ENCODE measurements around the gene BTLA. TPM values are rescaled to one million over a fixed set of nuclear protein-coding genes. Genes with fewer than 3 reads are reported as not detected.

The BTLA gene
- total RNA-seq, 1 experiment from 2014 or later: not detected

DNA sequence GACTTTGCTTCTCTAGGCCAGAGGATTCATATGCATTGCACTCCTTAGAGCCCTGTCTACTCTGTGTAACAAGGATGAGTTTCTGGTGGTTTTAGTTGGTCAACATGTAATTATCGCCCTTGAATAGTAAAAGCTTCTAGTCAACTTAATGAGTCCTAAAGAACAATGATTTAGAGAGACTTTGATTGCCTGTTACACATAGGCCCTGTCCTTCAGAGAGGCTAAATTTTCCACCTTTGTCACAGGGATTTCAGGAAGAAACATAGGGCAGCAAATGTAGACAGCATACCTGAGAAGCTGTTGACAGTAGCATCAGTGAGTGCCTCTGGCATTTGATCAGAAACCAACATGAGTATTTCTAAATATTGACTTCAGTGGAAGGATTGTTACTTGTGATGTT is 7.1 kb downstream of the BTLA start:
- no peak overlapping the region for H3K4me3 ChIP-seq (ENCODE audit: low read length)
- no peak overlapping the region for H3K4me2 ChIP-seq (ENCODE audit: low read length)
- ChIA-PET CTCF (no interaction called here), POLR2A (ENCODE audit: unreplicated experiment) (no interaction called here)
- DNase-seq (no peak), ATAC-seq (no peak)
- no peak overlapping the region for H3K27ac ChIP-seq (ENCODE audit: low read length)
- no peak for TF ChIP-seq EZH2phosphoT487 (IDR thresholded peaks at IDR 0.05; ENCODE audit: borderline replicate concordance, low read length)
- TF ChIP-seq EZH2 (IDR thresholded peaks at IDR 0.05; ENCODE audit: low read length, unreplicated experiment): no peak
- no peak for TF ChIP-seq CTCF (conservative IDR thresholded peaks at IDR 0.05; ENCODE audit: low read depth, low read length)
- H3F3A ChIP-seq (ENCODE audit: low read length, unreplicated experiment): no peaks in the 10 kb centered on the region
- H3K36me3 ChIP-seq (ENCODE audit: low read depth, low read length): no peaks in the 10 kb centered on the region
- intact Hi-C loops (cut with micrococcal nuclease): no loop called here
- no peaks in the 10 kb centered on the region for H3K9me2 ChIP-seq (replicated peaks; ENCODE audit: low read length)
- H3K27me3 ChIP-seq (ENCODE audit: low read length): peaks cover 41% of the 10 kb centered on the region
- H3K4me1 ChIP-seq (ENCODE audit: insufficient read depth, low read length): no peaks in the 10 kb centered on the region
- no TSS peak for BruUV-seq (replicated peaks)
- H4K20me1 ChIP-seq (ENCODE audit: low read length): no peaks in the 10 kb centered on the region
- H3K9me3 ChIP-seq (ENCODE audit: low read length): no peaks in the 10 kb centered on the region
- H2AFZ ChIP-seq (ENCODE audit: low read length): no peak overlapping the region
- no peaks in the 10 kb centered on the region for H3K79me2 ChIP-seq (ENCODE audit: low read length)
- no peak overlapping the region for H3K9ac ChIP-seq (ENCODE audit: low read length)

DNA sequence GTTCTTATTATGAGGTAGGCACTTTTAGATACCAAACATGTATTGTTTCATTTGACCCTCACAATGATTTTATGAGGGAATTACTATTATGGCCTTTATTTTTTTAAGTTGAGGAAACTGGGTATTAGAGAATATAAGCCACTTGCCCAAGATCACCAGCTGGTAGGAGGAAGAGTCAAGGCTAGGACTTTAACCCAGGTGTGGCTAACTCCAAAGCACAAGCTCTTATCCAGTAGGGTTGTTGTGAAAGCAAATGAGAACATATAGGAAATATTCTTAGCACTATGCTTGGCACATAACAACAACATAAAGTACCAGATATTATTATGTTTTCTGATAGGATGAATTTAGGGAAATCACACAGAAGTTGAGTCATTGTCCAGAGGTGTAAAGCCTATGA is 7.9 kb downstream of the BTLA start:
- no peak for ATAC-seq

More for the DNA sequence above, 7.9 kb downstream of the BTLA start:
- Histone ChIP-seq H3K9ac (ENCODE audit: low read length) (no peak overlapping the region), H3K27ac (ENCODE audit: low read length) (no peak overlapping the region), H4K20me1 (ENCODE audit: low read length) (no peaks in the 10 kb centered on the region), H3K4me3 (ENCODE audit: low read length) (no peak overlapping the region), H3K4me1 (ENCODE audit: insufficient read depth, low read length) (no peaks in the 10 kb centered on the region), H2AFZ (ENCODE audit: low read length) (no peak overlapping the region), H3K9me3 (ENCODE audit: low read length) (no peaks in the 10 kb centered on the region), H3K4me2 (ENCODE audit: low read length) (no peak overlapping the region), H3K9me2 (replicated peaks; ENCODE audit: low read length) (no peaks in the 10 kb centered on the region), H3K79me2 (ENCODE audit: low read length) (no peaks in the 10 kb centered on the region), H3F3A (ENCODE audit: low read length, unreplicated experiment) (no peaks in the 10 kb centered on the region), H3K27me3 (ENCODE audit: low read length) (peaks cover 39% of the 10 kb centered on the region), H3K36me3 (ENCODE audit: low read depth, low read length) (no peaks in the 10 kb centered on the region)
- no peak for TF ChIP-seq EZH2 (IDR thresholded peaks at IDR 0.05; ENCODE audit: low read length, unreplicated experiment)
- no peak for TF ChIP-seq CTCF (conservative IDR thresholded peaks at IDR 0.05; ENCODE audit: low read depth, low read length)
- no peak for TF ChIP-seq EZH2phosphoT487 (IDR thresholded peaks at IDR 0.05; ENCODE audit: borderline replicate concordance, low read length)
- intact Hi-C loops (cut with micrococcal nuclease): no loop called here
- no peak for DNase-seq
- BruUV-seq (replicated peaks): no TSS peak
- ChIA-PET CTCF (no interaction called here), POLR2A (ENCODE audit: unreplicated experiment) (no interaction called here)

All from PC-3 (cell line).